H1 (cell line): Measurements from ENCODE around the gene DCDC1. TPM values are rescaled to one million over a fixed set of nuclear protein-coding genes. Genes with fewer than 3 reads are reported as not detected.

Experiments used
- CTCF ChIA-PET: fragments of 300-600 bp; sonication (Branson Sonifier 250); formaldehyde crosslinking; loops from one replicate; lab custom pipeline; 2021; ENCODE audit not compliant: partially characterized antibody; lab: Charles Lee
- POLR2A ChIA-PET: fragments of 300-600 bp; sonication (Branson Sonifier 250); formaldehyde crosslinking; loops from one replicate; lab custom pipeline; 2021; ENCODE audit warnings: inconsistent platforms; ENCODE audit not compliant: partially characterized antibody; lab: Charles Lee
- DNase-seq, 2 experiments: peaks; one replicate each; pipeline versions ENCODE4 v3.0.0 to v3.0.0-alpha.2; 2010 to 2022; ENCODE audit warnings: low spot score in 2 of 2, low read depth in 1 of 2, mixed read lengths in 1 of 2
- FAIRE-seq: peaks from 2 replicates; lab custom pipeline; 2011; peaks lifted over from hg19 to GRCh38; lab: Jason Lieb, UNC
- H2AFZ ChIP-seq: 2 replicates; pipeline ENCODE4 v1.8.1; 2012; ENCODE audit warnings: low read length, inconsistent platforms
- H2AK5ac ChIP-seq: 2 replicates; pipeline ENCODE4 v1.6.1; 2013; ENCODE audit warnings: low read depth, low read length
- H2BK120ac ChIP-seq: replicated peaks from 2 replicates; pipeline ENCODE3; 2013; ENCODE audit warnings: low read depth, low read length, inconsistent platforms
- H2BK12ac ChIP-seq: 2 replicates; pipeline ENCODE4 v1.6.1; 2013; ENCODE audit warnings: low read depth, low read length
- H2BK15ac ChIP-seq: 2 replicates; pipeline ENCODE4 v1.6.1; 2013; ENCODE audit warnings: low read length
- H2BK20ac ChIP-seq: 2 replicates; pipeline ENCODE4 v1.6.1; 2013; ENCODE audit warnings: low read length
- H2BK5ac ChIP-seq: 2 replicates; pipeline ENCODE4 v1.6.1; 2013; ENCODE audit warnings: low read depth, low read length
- H3K14ac ChIP-seq: 2 replicates; pipeline ENCODE4 v1.6.1; 2013; ENCODE audit warnings: inconsistent platforms; ENCODE audit not compliant: insufficient read length
- H3K18ac ChIP-seq: 2 replicates; pipeline ENCODE4 v1.6.1; 2013; ENCODE audit warnings: low read length; ENCODE audit errors: extremely low read depth
- H3K23ac ChIP-seq: 2 replicates; pipeline ENCODE4 v1.6.1; 2013; ENCODE audit warnings: inconsistent platforms; ENCODE audit not compliant: insufficient read length
- H3K23me2 ChIP-seq: 2 replicates; pipeline ENCODE4 v1.6.1; 2013; ENCODE audit warnings: low read depth, low read length
- H3K27ac ChIP-seq: 2 replicates; pipeline ENCODE4 v1.6.1; 2011; ENCODE audit warnings: low read depth, low read length, inconsistent platforms
- H3K27me3 ChIP-seq, 4 experiments: replicated peaks in 1 of 4; 1 replicate in 1 of 4; 2 replicates in 3 of 4; pipeline versions ENCODE4 v1.6.1 to v1.8.1; 2011 to 2013; ENCODE audit warnings: low read length in 3 of 4, mild to moderate bottlenecking in 3 of 4, inconsistent platforms in 2 of 4, mixed read lengths in 2 of 4, moderate library complexity in 1 of 4; ENCODE audit not compliant: control insufficient read depth in 3 of 4, insufficient read depth in 3 of 4; ENCODE audit errors: extremely low read depth in 1 of 4
- H3K36me3 ChIP-seq, 4 experiments: 2 replicates each; pipeline versions ENCODE4 v1.6.1 to v1.8.1; 2011 to 2013; ENCODE audit warnings: mild to moderate bottlenecking in 4 of 4, low read length in 3 of 4, moderate library complexity in 2 of 4, control low read depth in 1 of 4, inconsistent platforms in 1 of 4; ENCODE audit not compliant: insufficient read depth in 4 of 4, control insufficient read depth in 2 of 4
- H3K4ac ChIP-seq: replicated peaks from 2 replicates; pipeline ENCODE3; 2013; ENCODE audit warnings: low read length, low read depth, mixed read lengths, inconsistent platforms; ENCODE audit not compliant: insufficient read length
- H3K4me1 ChIP-seq, 4 experiments: replicated peaks in 1 of 4; 1 replicate in 1 of 4; 2 replicates in 3 of 4; pipeline versions ENCODE4 v1.6.1 to v1.8.1; 2011 to 2013; ENCODE audit warnings: low read length in 3 of 4, inconsistent platforms in 2 of 4, mixed read lengths in 1 of 4; ENCODE audit not compliant: insufficient read depth in 4 of 4, control insufficient read depth in 3 of 4
- H3K4me2 ChIP-seq, 2 experiments: 2 replicates each; pipeline versions ENCODE4 v1.6.1 to v1.8.1; 2011 to 2013; ENCODE audit warnings: low read depth in 2 of 2, low read length in 2 of 2, control low read depth in 1 of 2, inconsistent platforms in 1 of 2, mild to moderate bottlenecking in 1 of 2; ENCODE audit not compliant: insufficient read depth in 1 of 2
- H3K4me3 ChIP-seq, 4 experiments: fragments of 200-600, 300-600 bp in 1 of 4; sonication (generic), shearing (Covaris generic), sonication (Bioruptor Twin) in 1 of 4; 2 replicates each; pipeline versions ENCODE4 v1.5.1 to v1.8.1; 2011 to 2016; ENCODE audit warnings: low read length in 4 of 4, low read depth in 3 of 4, control low read depth in 2 of 4, inconsistent platforms in 2 of 4, mild to moderate bottlenecking in 2 of 4, mixed read lengths in 1 of 4, moderate library complexity in 1 of 4; ENCODE audit not compliant: insufficient read depth in 2 of 4; ENCODE audit errors: extremely low read depth in 1 of 4
- H3K56ac ChIP-seq: replicated peaks from 2 replicates; pipeline ENCODE3; 2013; ENCODE audit warnings: low read depth, mild to moderate bottlenecking, mixed read lengths, low read length, inconsistent platforms; ENCODE audit not compliant: insufficient read length
- H3K79me1 ChIP-seq: 2 replicates; pipeline ENCODE4 v1.6.1; 2013; ENCODE audit warnings: low read depth, low read length, control low read depth
- H3K79me2 ChIP-seq, 2 experiments: 2 replicates each; pipeline versions ENCODE4 v1.6.1 to v1.8.1; 2012 to 2013; ENCODE audit warnings: low read length in 2 of 2, mild to moderate bottlenecking in 2 of 2, inconsistent platforms in 1 of 2; ENCODE audit not compliant: insufficient read depth in 2 of 2, control insufficient read depth in 1 of 2
- H3K9ac ChIP-seq, 4 experiments: replicated peaks in 1 of 4; 1 replicate in 1 of 4; 2 replicates in 3 of 4; pipeline versions ENCODE4 v1.6.1 to v1.8.1; 2011 to 2013; ENCODE audit warnings: low read depth in 3 of 4, low read length in 3 of 4, control low read depth in 2 of 4, mild to moderate bottlenecking in 2 of 4, moderate library complexity in 2 of 4, inconsistent platforms in 1 of 4; ENCODE audit errors: extremely low read depth in 1 of 4
- H3K9me3 ChIP-seq, 2 experiments: 2 replicates each; pipeline versions ENCODE4 v1.6.1 to v1.8.1; 2012 to 2013; ENCODE audit warnings: mild to moderate bottlenecking in 2 of 2, moderate library complexity in 2 of 2, control low read depth in 1 of 2, inconsistent platforms in 1 of 2, low read depth in 1 of 2, low read length in 1 of 2, mixed read lengths in 1 of 2; ENCODE audit not compliant: insufficient read depth in 2 of 2
- H4K20me1 ChIP-seq, 2 experiments: replicated peaks in 1 of 2; 2 replicates each; pipeline versions ENCODE3 to v1.8.1; 2011 to 2013; ENCODE audit warnings: inconsistent platforms in 2 of 2, low read length in 2 of 2, mild to moderate bottlenecking in 1 of 2; ENCODE audit not compliant: insufficient read depth in 2 of 2, control insufficient read depth in 1 of 2
- H4K5ac ChIP-seq: 2 replicates; pipeline ENCODE4 v1.6.1; 2013; ENCODE audit warnings: low read length, low read depth, mixed read lengths, inconsistent platforms; ENCODE audit not compliant: insufficient read length
- H4K8ac ChIP-seq: 2 replicates; pipeline ENCODE4 v1.8.0; 2013; ENCODE audit warnings: mild to moderate bottlenecking, moderate library complexity, low read length, inconsistent platforms; ENCODE audit not compliant: insufficient read depth; ENCODE audit errors: extremely low read depth
- H4K91ac ChIP-seq: replicated peaks from 2 replicates; pipeline ENCODE3; 2013; ENCODE audit warnings: low read length, mixed read lengths, inconsistent platforms; ENCODE audit not compliant: insufficient read length
- KDM5A ChIP-seq: fragments of 200-600 bp; IDR thresholded peaks from 2 replicates; pipeline ENCODE4 v1.7.1; 2012; ENCODE audit warnings: mild to moderate bottlenecking, low read length, inconsistent platforms, mixed read lengths
- WGBS, 2 experiments: shearing (Covaris generic) in 1 of 2; methylation state at CpG; one replicate each; pipeline versions ENCODE4 v1.1.6 to v1.1.7; 2013 to 2015; ENCODE audit warnings: low lambda C conversion rate in 2 of 2, mixed read lengths in 2 of 2, inconsistent platforms in 1 of 2, low coverage in 1 of 2, missing lambda C conversion rate in 1 of 2; ENCODE audit not compliant: insufficient replicate concordance in 2 of 2, insufficient coverage in 1 of 2, insufficient read length in 1 of 2; ENCODE audit errors: extremely low coverage in 1 of 2, missing lambda C conversion rate in 1 of 2; 5-methylcytosine and 5-hydroxymethylcytosine counted together
- polyA plus RNA-seq, 7 experiments: library from polyadenylated mRNA; depleted of rRNA in 3 of 7; stranded (reverse) in 5 of 7; unstranded in 2 of 7; fragments of >200 nt in 5 of 7; fragments of 200-250 nt in 2 of 7; gene quantifications; 1 replicate in 5 of 7; 2 replicates in 1 of 7; 4 replicates in 1 of 7; pipeline versions ENCODE4 v1.2.1 to v1.2.3, GENCODE V29; 2011 to 2013; ENCODE audit warnings: missing spikeins in 2 of 7, mixed read lengths in 2 of 7
- total RNA-seq: library from RNA; stranded (reverse); fragmentation: NEBNext Ultra II Directional; extraction: Animal tissue kit (Norgen Biotek cat#: 25700); gene quantifications from 2 replicates; pipeline ENCODE4 v1.2.1, GENCODE V29; 2021

The DCDC1 gene
- total and polyA plus RNA-seq, 2 of the 8 experiments (the other 6 are each of a cell fraction or from before 2014, with no cell fraction given) = 0.15 to 0.56 TPM

DNA sequence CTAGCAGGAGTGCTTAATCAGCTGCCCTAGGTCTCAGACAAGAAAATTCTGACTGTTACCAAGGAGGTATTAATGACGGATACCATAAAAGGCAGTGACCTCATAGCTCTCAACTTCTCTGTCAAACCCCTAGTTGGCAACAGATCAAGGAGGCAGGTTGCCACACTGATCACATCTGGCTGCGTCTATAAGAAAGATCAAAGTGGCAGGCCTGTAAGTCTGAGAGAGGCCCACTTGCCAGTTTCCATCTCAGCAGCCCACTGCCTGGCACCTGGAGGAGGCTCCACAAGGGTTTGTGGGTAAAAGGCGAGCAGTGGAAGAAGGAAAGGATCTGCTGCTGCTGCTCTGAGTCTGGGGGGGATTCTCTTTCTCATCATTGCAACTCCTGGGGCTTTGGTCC lies 543.8 kb downstream of the DCDC1 start:
- ChIA-PET POLR2A (interaction anchor here (0.9 kb wide), 1 partner anchor 503 kb away, joined by 3 read pairs; the partner anchor contains the start of gene ARL14EP), CTCF (no interaction called here)
- Histone ChIP-seq H3K18ac (no peak overlapping the region), H3K9ac (no peak overlapping the region), H3K27me3 (no peaks in the 10 kb centered on the region), H3K79me2 (no peaks in the 10 kb centered on the region), H3K23ac (no peak overlapping the region), H4K8ac (no peak overlapping the region), H2AK5ac (no peak overlapping the region), H2BK120ac (no peak overlapping the region), H3K4me2 (no peak overlapping the region), H3K14ac (no peak overlapping the region), H3K56ac (no peak overlapping the region), H2AFZ (no peak overlapping the region), H4K20me1 (no peaks in the 10 kb centered on the region), H3K4ac (no peak overlapping the region), H3K4me1 (no peaks in the 10 kb centered on the region), H3K79me1 (no peaks in the 10 kb centered on the region), H4K91ac (no peak overlapping the region), H4K5ac (no peak overlapping the region), H2BK12ac (no peak overlapping the region), H3K23me2 (no peaks in the 10 kb centered on the region), H3K9me3 (no peaks in the 10 kb centered on the region), H2BK20ac (no peak overlapping the region), H2BK5ac (no peak overlapping the region), H3K4me3 (no peak overlapping the region), H3K36me3 (no peaks in the 10 kb centered on the region; a peak in 1 of 8 replicates), H2BK15ac (no peak overlapping the region), H3K27ac (no peak overlapping the region)
- WGBS, 2 experiments = 89% methylated on average over 3 of the region's 3 CpGs; no CpG with 5 or more reads in 1 of the 2 experiments
- DNase-seq = no peak
- no peak for FAIRE-seq
- TF ChIP-seq KDM5A = no peak
